HG03025 (cell line): ENCODE measurements around the gene GSDME.

Experiments
- ATAC-seq: cut with Tn5 transposase; IDR thresholded peaks from one replicate; pipeline ENCODE4 v1.9.1; 2021; ENCODE audit warnings: mild to moderate bottlenecking, moderate library complexity; ENCODE audit not compliant: unreplicated experiment, low FRiP score

The GSDME gene

GRCh38 chr7:24777806-24778205 lies 20.5 kb upstream of the GSDME start:
- no peak for ATAC-seq

GRCh38 chr7:24773646-24774045 lies 16.4 kb upstream of the GSDME start:
- no peak for ATAC-seq

GRCh38 chr7:24769851-24770250 lies 12.6 kb upstream of the GSDME start:
- no peak for ATAC-seq

- ATAC-seq, result no peak
Observed at GRCh38 chr7:24769014-24769830, 12.0 kb upstream of the GSDME start.

DNA sequence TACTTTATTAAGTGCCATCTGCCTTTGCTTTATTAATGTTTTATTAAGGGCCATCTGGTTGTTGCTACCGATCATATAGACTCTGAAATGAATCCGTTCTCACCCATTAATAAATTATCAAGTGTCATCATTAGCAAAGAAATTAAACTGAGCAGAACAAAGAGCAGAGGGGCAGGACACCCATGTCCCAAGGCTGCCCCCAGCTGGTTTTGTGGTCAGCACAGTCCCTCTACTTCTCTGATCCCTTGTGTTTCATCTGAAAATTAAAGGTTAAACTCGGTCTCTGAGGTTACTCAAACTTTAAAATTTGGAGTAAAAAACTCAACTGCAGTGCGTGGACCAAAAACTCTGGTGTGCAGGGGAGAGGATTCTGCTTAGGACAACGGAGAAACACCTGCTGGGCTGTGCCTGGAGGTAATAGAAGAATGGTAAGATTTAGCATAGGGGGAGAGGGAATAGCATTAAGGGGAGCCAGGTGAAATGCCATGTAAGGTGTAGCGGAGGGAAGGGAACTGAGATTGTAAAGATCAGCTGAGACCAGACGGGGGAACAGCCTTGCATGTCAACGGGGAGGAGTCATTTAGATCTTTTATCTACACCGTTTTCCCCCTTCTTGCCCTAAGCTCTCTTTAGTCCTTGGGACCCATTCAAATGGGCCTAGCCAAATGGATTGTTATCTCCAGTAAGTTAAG lies 10.8 kb upstream of the GSDME start:
- ATAC-seq, result no peak

DNA sequence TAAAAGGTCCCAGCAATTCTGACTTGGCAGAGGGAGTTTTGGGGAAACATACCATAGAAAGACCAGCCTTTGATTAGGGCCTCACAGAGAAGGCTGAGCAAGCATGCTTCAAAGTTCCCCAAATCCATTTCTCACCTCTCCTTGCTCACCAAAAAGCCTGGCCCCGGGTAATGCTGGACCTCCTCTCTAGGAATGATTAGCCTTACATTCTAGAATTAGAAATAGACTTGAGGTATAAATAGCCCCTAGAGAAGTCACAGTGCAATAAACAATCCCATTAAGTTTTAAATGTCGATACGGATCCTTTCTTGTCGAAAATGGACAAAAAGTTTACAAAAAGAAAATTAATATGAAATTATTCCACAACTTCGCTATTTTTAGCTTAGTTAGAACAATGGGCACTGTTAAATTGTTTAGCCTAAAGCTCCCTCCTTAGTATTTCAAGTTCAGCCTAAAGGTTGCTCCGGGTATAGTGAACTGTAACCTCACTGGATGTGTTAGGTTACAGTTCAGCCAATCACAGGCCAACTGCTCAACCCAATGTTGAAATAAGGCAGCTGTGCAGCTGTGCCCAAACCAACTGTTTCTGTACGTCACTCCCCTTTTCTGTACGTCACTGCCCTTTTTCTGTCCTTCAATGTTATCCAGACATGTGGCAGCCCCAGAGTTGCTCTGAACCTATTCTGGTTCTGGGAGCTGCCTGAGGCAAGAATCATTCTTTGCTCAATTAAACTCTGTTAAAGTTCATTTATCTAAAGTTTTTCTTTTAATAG lies 7.9 kb upstream of the GSDME start:
- no peak for ATAC-seq

GRCh38 chr7:24764011-24764410 lies 6.7 kb upstream of the GSDME start:
- no peak for ATAC-seq

GRCh38 chr7:24763303-24763901 lies 6.1 kb upstream of the GSDME start:
- ATAC-seq, result no peak

DNA sequence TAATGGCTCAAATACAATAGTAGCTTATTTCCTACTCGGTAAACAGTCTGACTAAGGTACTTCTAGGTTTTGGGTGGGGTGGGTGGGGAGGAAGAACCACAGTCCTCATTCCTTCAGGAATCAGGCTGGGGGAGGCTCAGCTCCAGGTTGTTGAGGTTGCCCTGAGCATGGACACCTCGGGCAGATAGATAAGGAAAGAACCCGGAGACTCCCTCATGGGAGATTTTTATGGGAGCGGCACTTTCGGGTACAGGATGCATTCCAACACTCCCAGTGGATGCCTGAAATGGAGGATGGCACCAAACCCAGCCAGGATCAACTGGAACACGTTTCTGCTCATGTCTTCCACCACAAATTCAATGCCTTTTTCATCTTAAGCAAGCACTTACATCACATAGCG lies 5.5 kb upstream of the GSDME start:
- no peak for ATAC-seq

GRCh38 chr7:24760968-24761367 lies 3.7 kb upstream of the GSDME start:
- no peak for ATAC-seq

DNA sequence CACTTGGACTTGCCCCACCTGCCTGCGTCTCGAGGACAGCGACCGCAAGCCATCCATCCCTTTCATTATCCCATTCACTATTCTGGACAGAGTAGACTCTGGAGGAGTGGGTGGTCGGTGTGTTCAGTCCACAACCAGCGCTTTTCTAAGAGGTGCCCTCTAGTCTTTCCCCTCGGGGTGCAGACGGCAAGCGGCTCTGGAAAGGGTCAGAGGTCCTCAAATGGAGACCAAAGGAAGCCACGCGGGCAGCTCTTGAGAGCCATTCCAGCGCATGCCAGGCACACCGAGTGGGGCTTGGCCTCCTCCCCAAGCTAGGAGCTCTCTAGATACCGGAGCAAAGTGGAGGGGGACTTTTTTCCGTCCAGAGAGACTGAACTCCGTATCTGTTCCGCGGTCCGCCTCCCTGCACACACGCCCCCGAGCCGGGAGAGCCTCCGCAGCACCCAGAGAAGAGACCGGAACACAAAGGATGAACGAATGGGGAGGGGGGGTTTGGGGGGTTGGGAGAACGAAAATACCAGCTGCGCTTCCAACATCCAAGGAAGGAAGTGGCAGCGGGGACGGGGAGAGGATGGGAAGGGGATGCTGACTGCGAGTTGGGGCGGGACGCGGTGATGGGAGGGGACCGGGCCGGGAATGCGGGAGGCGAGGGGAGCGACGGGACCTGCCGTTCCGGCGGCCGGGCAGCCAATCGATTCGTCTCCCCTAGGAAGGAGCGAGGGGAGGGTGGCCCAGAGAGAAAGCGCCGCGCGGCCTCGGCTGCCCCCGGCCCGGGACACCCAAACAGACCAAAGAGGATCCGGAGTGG lies 515 bp downstream of the GSDME start:
- peak; percentile 22 for ATAC-seq

DNA sequence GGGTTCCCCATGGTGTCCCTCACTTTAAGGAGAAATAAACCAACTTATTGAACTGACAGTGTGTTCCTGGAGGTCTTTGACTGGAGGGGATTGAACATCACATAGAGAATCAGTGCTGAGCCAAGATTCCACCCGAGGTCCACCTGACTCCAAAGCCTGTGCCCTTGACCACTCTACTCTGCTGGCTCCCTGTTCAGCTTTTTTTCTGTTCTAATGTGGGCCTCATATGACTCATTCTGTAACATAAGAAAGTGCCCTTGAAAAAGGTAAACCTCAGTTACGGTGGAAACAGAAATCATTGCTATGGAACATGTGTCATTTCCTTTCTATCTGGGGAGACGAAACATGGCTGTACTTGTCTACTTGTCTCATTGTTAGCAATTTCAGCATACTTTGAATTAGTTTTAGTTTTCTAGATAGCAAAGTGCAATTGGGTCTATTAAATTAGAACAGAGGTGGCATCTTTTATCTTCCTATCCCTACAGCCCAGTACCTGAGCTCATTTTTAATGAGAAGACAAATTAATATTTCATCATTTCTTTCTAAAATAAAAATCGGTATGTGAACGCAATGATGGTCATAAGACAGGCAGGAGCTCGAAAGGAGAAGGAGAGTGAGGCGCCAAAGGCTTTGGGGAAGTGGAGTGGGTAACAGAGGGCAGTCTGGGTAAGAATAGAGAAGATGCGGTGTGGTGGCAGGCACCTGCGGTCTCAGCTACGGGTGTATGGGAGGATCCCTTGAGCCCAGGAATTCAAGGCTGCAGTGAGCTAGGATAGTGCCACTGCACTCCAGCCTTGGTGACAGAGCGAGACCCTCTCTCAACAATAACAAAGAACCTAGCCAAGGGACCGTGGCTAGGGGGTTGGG lies 1.5 kb downstream of the GSDME start:
- peak; percentile 42 for ATAC-seq

DNA sequence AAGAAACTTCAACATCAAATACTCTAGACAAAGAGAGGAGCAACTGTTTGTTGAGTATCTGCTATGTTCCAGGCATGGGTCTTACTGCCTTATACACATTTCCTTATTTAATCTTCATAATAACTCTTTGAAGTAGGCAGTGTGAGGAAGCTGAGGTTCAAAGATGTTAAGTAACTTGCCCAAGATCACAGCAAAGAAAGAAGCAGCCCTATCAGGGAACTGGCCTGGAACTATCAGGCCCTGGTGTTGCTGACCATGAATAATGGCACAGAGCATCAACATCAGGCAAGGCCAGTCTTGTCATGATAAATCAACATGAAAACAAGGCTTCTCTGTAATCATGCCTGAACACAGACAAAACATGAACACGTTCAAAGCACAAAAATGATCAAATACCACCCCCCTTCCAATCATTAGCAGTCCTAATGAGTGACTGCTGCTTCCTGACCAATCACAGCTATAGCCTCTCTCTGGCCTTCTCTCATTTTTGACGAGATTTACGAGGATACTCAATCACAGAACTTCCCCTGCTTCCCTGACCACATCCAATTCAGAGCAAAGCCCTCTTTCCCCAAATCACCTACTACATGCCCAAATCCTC lies 2.3 kb downstream of the GSDME start:
- ATAC-seq, result no peak

DNA sequence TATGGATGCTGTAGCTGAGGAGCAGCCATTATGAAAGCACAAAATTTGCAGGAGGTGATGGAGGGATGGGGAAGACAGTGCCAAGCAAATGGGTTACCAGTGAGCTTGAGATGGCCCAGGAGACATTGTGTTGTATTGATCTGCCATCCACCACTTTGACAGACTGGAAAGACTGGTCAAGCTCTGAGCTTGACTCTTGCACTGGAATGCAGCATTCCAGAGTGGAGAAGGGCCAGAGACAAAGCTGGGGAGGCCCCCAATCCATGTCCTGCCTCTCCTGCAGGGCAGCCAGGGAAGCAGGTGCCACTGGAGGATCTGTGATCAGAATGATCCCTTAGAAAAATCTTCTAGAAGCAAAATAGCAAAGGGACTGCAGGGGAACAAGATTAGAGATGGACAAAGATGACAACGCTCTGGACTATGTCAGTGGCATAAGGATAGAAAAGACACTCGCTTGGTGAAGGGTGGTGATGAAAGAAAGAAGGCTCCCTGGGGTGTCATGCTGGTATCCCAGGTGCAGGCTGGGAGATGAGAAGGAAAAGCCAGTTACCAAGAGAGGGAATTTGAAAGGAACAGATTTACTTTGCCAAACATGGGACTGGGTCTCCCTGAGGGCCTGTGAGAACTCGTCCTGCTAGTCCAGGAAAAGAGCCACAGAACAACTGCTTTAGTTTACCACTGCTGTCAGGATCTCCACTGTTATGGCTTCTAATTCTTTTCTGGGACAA lies 5.0 kb downstream of the GSDME start:
- ATAC-seq, result no peak

- ATAC-seq, result no peak
Observed at GRCh38 chr7:24751484-24751883, 5.8 kb downstream of the GSDME start.

GRCh38 chr7:24750441-24751055 lies 6.7 kb downstream of the GSDME start:
- no peak for ATAC-seq

DNA sequence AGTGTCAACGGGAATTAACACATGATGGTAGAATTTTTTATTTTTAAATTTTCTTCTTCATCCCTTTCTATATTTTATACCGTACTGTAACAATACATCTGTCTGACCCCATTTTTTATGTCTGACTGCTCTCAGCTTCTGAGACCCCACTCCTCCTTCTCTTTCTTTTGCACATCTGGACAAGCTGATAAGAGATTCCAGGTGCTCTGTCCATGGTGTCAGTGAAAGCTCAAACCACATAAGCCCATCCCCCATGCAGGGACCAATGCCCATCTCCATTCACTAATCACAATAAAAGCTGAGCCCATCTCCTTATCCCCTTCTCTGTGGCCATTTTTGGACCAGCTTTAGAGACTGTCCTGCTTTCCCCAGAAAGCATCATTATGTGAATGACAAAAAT lies 8.7 kb downstream of the GSDME start:
- ATAC-seq, result no peak

- no peak for ATAC-seq
Observed at GRCh38 chr7:24745355-24745754, 11.9 kb downstream of the GSDME start.
